GM18499 (cell line): ENCODE results near the gene CIROP.

Experiments used
- ATAC-seq: cut with Tn5 transposase; IDR thresholded peaks from one replicate; pipeline ENCODE4 v1.9.1; 2021; ENCODE audit warnings: moderate number of reproducible peaks; ENCODE audit not compliant: insufficient read depth, unreplicated experiment

The CIROP gene

DNA sequence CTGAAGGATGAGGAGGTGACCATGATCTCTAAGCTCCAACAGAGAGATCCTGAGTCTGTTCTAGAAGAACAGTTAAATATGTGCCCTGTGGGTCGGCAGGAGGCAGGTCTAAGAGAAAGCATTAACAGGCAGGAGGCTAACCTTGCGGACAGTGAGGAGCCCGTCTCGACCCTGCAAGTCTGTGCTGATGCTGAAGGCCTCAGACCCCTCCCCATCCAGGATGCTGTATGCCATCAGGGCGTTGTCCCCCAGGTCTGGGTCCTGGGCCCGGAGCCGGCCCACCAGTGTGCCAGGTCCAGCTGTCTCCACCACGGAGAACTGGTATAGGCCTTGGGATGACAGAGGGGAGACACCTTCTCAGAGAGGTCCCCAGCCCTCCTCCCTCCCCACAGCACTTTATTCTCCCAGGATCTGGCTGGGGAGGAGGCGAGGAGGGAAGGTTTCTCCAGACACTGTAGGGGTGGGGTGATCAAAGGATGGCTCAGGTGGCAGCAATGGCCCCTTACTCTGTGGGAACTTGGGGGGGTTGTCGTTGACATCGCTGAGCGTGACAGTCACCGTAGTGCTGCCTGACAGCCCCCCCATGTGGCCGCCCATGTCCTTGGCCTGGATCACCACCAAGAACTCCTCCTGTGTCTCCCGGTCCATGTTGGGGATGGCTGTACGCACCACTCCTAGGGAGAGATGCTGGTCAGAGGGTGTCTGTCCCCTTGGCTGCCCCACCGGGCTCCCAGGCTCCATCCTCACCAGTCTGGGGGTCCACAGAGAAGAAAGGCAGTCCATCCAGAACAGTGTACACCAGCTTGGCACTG is 50.6 kb downstream of the CIROP start:
- ATAC-seq, result no peak

GRCh38 chr14:23053426-23053825 is 51.4 kb downstream of the CIROP start:
- ATAC-seq, result no peak

DNA sequence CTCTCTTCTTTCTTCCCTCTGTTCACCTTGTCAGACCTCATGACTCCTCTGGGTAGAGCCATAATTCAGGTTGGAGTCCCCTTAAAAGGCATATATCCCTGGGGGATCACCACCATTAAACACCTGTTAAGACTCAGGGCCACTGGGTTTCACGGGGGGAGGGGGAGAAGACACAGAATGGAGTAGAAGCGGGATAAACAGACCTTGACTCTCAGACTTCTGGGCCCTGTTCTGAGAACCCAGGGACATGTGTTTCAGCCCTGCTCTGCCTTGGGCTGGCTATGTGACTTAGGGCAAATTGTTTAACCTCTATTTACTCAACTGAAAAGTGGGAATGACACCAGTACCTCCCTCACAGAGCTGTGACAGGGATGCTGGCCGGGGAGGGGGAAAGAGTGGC is 52.1 kb downstream of the CIROP start:
- ATAC-seq, result no peak

DNA sequence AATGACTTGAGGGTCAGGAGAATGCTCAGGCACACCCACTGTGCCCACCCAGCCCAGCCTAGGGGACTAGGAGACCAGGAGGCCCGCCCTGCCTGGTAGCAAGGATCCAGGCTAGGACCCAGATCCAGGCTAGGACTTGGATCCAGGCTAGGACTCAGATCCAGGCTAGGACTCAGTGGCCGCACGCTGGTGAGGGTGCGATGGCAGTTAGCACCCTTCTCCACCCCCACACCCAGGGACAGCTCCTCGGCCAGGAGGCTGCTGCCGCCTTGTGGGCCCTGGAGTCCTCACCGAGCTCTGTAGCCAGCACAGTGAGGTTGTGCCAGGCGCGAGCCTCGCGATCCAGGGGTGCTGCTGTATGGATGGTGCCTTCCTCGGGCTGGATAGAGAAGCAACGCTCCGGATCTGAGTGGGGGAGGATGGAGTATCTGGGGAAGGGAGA is 52.6 kb downstream of the CIROP start:
- no peak for ATAC-seq

DNA sequence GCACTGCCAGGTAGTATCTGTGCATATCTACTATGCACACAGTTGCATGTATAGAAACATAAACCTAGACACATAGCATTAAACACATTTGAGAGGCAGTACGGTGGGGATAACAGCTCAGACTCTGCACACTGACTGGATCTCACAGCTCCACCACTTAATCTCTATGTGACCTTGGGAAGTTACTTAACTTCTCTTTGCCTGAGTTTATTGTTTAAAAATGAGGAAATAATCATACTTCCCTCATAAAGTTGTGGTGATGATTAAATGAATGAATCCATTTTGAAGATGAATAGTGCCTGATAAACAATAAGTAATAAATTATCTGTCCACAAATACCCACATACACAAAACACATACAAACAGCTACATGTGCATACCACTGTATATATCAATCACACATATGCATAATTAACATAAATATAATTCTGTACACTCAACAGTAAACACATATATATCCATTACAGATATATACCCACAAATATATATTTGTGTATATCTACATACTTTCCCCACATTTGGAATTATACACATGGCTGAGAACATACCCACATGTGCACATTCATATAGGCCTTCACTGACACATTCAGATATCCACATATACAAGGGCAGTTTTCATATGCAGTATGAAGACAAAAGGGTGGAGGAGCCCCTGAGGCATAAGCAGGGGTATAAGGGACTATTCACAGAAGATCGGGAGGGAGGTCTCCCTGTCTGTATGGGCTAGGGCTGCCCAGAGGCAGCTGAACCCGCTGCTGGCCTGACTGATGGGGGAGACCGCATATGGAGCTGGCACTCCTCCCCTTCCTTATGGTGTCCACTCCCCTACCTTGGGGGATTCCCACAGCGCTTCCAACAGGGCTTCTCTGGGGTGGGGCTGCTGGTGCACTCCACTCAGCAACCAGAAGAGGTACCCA is 53.4 kb downstream of the CIROP start:
- ATAC-seq, result no peak
